HepG2 (cell line): ENCODE results near the gene ATP11A. TPM values are rescaled to one million over a fixed set of nuclear protein-coding genes. Genes with fewer than 3 reads are reported as not detected.

Source experiments
- ARNT ChIP-seq: fragments of 450-650 bp; IDR thresholded peaks from 2 replicates; pipeline ENCODE4 v1.6.1; 2017
- ETV5 ChIP-seq: IDR thresholded peaks from 2 replicates; pipeline ENCODE4 v1.6.1; 2018; ENCODE audit warnings: missing biosample characterization, missing genetic modification reagents, inconsistent platforms, borderline replicate concordance
- IRX3 ChIP-seq: sonication (generic); formaldehyde crosslinking; IDR thresholded peaks from 2 replicates; pipeline ENCODE4 v1.8.1; 2023; ENCODE audit warnings: mild to moderate bottlenecking, low read depth, missing genetic modification reagents, borderline replicate concordance
- KDM5A ChIP-seq: fragments of 200-600 bp; sonication (generic); IDR thresholded peaks from 2 replicates; pipeline ENCODE4 v1.7.0; 2018; ENCODE audit warnings: antibody characterized with exemption, mild to moderate bottlenecking, low read length, borderline replicate concordance
- KLF6 ChIP-seq: IDR thresholded peaks from 2 replicates; pipeline ENCODE4 v1.8.0; 2016; ENCODE audit warnings: missing biosample characterization, missing genetic modification reagents
- MED13 ChIP-seq: sonication (generic); formaldehyde crosslinking; IDR thresholded peaks from 2 replicates; pipeline ENCODE4 v1.5.0; 2020; ENCODE audit warnings: missing genetic modification reagents
- MTA1 ChIP-seq: sonication (generic); formaldehyde crosslinking; IDR thresholded peaks from 2 replicates; pipeline ENCODE4 v1.4.0; 2020; ENCODE audit warnings: missing genetic modification reagents, mild to moderate bottlenecking, borderline replicate concordance
- RFX1 ChIP-seq: fragments of 450-650 bp; IDR thresholded peaks from 2 replicates; pipeline ENCODE4 v1.6.1; 2017
- TGIF2 ChIP-seq: IDR thresholded peaks from 2 replicates; pipeline ENCODE4 v1.6.1; 2016; ENCODE audit warnings: control low read depth, missing compliant biosample characterization
- THAP11 ChIP-seq: IDR thresholded peaks from 2 replicates; pipeline ENCODE4 v1.6.1; 2016; ENCODE audit warnings: missing biosample characterization, missing genetic modification reagents
- ZNF441 ChIP-seq: sonication (generic); formaldehyde crosslinking; IDR thresholded peaks from 2 replicates; pipeline ENCODE4 v1.7.0; 2021; ENCODE audit warnings: missing genetic modification reagents, borderline replicate concordance
- polyA plus RNA-seq, 8 experiments: library from polyadenylated mRNA; depleted of rRNA in 3 of 8; stranded (reverse) in 7 of 8; unstranded in 1 of 8; fragments of >200 nt; fragmentation: Illumina TruSeq in 4 of 8; extraction: Trizol in 4 of 8; gene quantifications; 2 replicates each; pipeline versions ENCODE4 v1.2.1 to v1.2.3, GENCODE V29; 2011 to 2016; ENCODE audit warnings: low read depth in 4 of 8, missing spikeins in 1 of 8, mixed read lengths in 1 of 8; ENCODE audit not compliant: insufficient read depth in 1 of 8
- total RNA-seq, 5 experiments: library from RNA; depleted of rRNA; stranded (reverse); fragments of >200 nt; fragmentation: Illumina TruSeq; extraction: Trizol; gene quantifications; 2 replicates each; pipeline ENCODE4 v1.2.3, GENCODE V29; 2016; ENCODE audit warnings: low read depth in 1 of 5
- TF ChIP-seq, protein P1 (sequence below): sonication (generic); formaldehyde crosslinking; IDR thresholded peaks from 2 replicates; pipeline ENCODE4 v1.5.1; 2020; ENCODE audit warnings: mild to moderate bottlenecking, missing genetic modification reagents, moderate library complexity
- TF ChIP-seq, protein P2 (sequence below): sonication (generic); formaldehyde crosslinking; IDR thresholded peaks from 2 replicates; pipeline ENCODE4 v1.5.0; 2020; ENCODE audit warnings: missing genetic modification reagents
- TF ChIP-seq, protein P3 (sequence below): sonication (generic); formaldehyde crosslinking; IDR thresholded peaks from 2 replicates; pipeline ENCODE4 v1.4.0; 2020; ENCODE audit warnings: missing genetic modification reagents
- TF ChIP-seq, protein P4 (sequence below): sonication (generic); formaldehyde crosslinking; IDR thresholded peaks from 2 replicates; pipeline ENCODE4 v1.5.0; 2020; ENCODE audit warnings: mild to moderate bottlenecking, missing genetic modification reagents

ATP11A gene
- total and polyA plus RNA-seq, 2 of the 13 experiments (the other 11 are each of a cell fraction or from before 2014, with no cell fraction given): 18.4 to 20.1 TPM

DNA sequence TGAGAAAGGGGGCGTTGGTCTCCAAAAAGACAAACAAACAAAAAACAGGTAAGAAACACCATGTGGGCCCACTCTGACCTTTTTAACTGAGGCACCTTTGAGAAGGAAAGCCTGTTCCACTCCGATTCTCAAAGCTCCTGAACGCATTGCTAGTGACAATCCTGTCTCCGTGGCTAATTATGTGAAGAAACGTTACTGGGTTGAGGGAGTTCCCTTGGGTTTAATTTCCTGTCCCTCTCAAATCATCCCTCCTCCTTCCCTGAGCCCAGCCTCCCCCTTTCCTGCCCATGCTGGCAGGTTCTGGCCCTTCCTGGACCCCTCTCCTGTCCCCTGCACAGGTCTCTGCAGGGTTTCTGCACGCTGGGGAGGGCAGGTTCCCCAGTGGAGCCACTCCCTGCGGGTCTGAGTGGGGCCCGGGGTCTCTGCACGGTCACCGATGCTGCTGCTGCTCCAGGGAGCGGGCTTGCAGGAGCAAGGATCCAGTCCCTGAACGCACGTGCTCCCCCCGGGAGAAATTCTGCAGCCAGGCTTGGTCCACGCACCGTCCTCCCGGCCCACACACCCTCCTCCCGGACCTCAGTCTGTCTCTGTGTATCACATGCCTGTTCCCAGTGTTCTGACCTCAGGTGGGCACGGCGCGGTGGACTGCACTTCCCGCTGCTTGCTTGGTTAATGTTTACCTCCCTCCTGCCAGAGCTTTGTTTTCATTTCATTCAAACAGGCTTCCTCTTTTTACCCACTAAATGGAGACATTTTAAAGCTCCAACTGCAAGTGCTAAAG lies 202.8 kb downstream of the ATP11A start (continued):
- TF ChIP-seq, protein P1, sequence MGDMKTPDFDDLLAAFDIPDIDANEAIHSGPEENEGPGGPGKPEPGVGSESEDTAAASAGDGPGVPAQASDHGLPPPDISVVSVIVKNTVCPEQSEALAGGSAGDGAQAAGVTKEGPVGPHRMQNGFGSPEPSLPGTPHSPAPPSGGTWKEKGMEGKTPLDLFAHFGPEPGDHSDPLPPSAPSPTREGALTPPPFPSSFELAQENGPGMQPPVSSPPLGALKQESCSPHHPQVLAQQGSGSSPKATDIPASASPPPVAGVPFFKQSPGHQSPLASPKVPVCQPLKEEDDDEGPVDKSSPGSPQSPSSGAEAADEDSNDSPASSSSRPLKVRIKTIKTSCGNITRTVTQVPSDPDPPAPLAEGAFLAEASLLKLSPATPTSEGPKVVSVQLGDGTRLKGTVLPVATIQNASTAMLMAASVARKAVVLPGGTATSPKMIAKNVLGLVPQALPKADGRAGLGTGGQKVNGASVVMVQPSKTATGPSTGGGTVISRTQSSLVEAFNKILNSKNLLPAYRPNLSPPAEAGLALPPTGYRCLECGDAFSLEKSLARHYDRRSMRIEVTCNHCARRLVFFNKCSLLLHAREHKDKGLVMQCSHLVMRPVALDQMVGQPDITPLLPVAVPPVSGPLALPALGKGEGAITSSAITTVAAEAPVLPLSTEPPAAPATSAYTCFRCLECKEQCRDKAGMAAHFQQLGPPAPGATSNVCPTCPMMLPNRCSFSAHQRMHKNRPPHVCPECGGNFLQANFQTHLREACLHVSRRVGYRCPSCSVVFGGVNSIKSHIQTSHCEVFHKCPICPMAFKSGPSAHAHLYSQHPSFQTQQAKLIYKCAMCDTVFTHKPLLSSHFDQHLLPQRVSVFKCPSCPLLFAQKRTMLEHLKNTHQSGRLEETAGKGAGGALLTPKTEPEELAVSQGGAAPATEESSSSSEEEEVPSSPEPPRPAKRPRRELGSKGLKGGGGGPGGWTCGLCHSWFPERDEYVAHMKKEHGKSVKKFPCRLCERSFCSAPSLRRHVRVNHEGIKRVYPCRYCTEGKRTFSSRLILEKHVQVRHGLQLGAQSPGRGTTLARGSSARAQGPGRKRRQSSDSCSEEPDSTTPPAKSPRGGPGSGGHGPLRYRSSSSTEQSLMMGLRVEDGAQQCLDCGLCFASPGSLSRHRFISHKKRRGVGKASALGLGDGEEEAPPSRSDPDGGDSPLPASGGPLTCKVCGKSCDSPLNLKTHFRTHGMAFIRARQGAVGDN: peak; percentile 71
- TF ChIP-seq, protein P2, sequence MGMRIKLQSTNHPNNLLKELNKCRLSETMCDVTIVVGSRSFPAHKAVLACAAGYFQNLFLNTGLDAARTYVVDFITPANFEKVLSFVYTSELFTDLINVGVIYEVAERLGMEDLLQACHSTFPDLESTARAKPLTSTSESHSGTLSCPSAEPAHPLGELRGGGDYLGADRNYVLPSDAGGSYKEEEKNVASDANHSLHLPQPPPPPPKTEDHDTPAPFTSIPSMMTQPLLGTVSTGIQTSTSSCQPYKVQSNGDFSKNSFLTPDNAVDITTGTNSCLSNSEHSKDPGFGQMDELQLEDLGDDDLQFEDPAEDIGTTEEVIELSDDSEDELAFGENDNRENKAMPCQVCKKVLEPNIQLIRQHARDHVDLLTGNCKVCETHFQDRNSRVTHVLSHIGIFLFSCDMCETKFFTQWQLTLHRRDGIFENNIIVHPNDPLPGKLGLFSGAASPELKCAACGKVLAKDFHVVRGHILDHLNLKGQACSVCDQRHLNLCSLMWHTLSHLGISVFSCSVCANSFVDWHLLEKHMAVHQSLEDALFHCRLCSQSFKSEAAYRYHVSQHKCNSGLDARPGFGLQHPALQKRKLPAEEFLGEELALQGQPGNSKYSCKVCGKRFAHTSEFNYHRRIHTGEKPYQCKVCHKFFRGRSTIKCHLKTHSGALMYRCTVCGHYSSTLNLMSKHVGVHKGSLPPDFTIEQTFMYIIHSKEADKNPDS (CRISPR knock-in tag): no peak
- TF ChIP-seq IRX3 (CRISPR knock-in tag): no peak
- TF ChIP-seq ETV5 (CRISPR knock-in tag): peak; percentile 26; the same call in 1 of the 2 replicates
- no peak for TF ChIP-seq MED13 (CRISPR knock-in tag)
- peak; percentile 76; the same call in 1 of the 2 replicates for TF ChIP-seq MTA1 (CRISPR knock-in tag)
- TF ChIP-seq TGIF2 (CRISPR knock-in tag): no peak
- peak; percentile 31; the same call in 1 of the 2 replicates for TF ChIP-seq THAP11
- no peak for TF ChIP-seq ARNT
- TF ChIP-seq KDM5A: no peak
- TF ChIP-seq KLF6 (CRISPR knock-in tag): no peak
- TF ChIP-seq RFX1: no peak
- TF ChIP-seq, protein P3, sequence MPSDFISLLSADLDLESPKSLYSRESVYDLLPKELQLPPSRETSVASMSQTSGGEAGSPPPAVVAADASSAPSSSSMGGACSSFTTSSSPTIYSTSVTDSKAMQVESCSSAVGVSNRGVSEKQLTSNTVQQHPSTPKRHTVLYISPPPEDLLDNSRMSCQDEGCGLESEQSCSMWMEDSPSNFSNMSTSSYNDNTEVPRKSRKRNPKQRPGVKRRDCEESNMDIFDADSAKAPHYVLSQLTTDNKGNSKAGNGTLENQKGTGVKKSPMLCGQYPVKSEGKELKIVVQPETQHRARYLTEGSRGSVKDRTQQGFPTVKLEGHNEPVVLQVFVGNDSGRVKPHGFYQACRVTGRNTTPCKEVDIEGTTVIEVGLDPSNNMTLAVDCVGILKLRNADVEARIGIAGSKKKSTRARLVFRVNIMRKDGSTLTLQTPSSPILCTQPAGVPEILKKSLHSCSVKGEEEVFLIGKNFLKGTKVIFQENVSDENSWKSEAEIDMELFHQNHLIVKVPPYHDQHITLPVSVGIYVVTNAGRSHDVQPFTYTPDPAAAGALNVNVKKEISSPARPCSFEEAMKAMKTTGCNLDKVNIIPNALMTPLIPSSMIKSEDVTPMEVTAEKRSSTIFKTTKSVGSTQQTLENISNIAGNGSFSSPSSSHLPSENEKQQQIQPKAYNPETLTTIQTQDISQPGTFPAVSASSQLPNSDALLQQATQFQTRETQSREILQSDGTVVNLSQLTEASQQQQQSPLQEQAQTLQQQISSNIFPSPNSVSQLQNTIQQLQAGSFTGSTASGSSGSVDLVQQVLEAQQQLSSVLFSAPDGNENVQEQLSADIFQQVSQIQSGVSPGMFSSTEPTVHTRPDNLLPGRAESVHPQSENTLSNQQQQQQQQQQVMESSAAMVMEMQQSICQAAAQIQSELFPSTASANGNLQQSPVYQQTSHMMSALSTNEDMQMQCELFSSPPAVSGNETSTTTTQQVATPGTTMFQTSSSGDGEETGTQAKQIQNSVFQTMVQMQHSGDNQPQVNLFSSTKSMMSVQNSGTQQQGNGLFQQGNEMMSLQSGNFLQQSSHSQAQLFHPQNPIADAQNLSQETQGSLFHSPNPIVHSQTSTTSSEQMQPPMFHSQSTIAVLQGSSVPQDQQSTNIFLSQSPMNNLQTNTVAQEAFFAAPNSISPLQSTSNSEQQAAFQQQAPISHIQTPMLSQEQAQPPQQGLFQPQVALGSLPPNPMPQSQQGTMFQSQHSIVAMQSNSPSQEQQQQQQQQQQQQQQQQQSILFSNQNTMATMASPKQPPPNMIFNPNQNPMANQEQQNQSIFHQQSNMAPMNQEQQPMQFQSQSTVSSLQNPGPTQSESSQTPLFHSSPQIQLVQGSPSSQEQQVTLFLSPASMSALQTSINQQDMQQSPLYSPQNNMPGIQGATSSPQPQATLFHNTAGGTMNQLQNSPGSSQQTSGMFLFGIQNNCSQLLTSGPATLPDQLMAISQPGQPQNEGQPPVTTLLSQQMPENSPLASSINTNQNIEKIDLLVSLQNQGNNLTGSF (CRISPR knock-in tag): no peak
- TF ChIP-seq, protein P4, sequence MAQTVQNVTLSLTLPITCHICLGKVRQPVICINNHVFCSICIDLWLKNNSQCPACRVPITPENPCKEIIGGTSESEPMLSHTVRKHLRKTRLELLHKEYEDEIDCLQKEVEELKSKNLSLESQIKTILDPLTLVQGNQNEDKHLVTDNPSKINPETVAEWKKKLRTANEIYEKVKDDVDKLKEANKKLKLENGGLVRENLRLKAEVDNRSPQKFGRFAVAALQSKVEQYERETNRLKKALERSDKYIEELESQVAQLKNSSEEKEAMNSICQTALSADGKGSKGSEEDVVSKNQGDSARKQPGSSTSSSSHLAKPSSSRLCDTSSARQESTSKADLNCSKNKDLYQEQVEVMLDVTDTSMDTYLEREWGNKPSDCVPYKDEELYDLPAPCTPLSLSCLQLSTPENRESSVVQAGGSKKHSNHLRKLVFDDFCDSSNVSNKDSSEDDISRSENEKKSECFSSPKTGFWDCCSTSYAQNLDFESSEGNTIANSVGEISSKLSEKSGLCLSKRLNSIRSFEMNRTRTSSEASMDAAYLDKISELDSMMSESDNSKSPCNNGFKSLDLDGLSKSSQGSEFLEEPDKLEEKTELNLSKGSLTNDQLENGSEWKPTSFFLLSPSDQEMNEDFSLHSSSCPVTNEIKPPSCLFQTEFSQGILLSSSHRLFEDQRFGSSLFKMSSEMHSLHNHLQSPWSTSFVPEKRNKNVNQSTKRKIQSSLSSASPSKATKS (CRISPR knock-in tag): no peak
- no peak for TF ChIP-seq ZNF441 (CRISPR knock-in tag)
